GM12878 (cell line): ENCODE data around the gene ZDHHC1.

Experiments
- EGR1 ChIP-seq, 2 experiments: IDR thresholded peaks; 1 replicate in 1 of 2; 2 replicates in 1 of 2; pipeline ENCODE4 v1.6.1; 2011 to 2012; ENCODE audit warnings: low read depth in 2 of 2, low read length in 2 of 2, borderline replicate concordance in 1 of 2, mild to moderate bottlenecking in 1 of 2, moderate library complexity in 1 of 2
- EZH2 ChIP-seq: IDR thresholded peaks from 2 replicates; pipeline ENCODE4 v1.6.1; 2012; ENCODE audit warnings: low read depth, mild to moderate bottlenecking, control low read depth, inconsistent platforms, low read length, borderline replicate concordance; ENCODE audit not compliant: control insufficient read depth
- KDM1A ChIP-seq: fragments of 200-600 bp; sonication (generic); IDR thresholded peaks from 2 replicates; pipeline ENCODE4 v1.6.1; 2016; ENCODE audit warnings: borderline replicate concordance
- TAF1 ChIP-seq: IDR thresholded peaks from 2 replicates; pipeline ENCODE4 v1.6.1; 2011; ENCODE audit warnings: mild to moderate bottlenecking, low read depth, low read length, borderline replicate concordance
- TF ChIP-seq, protein P1 (sequence below): IDR thresholded peaks from 2 replicates; pipeline ENCODE4 v1.6.1; 2012; ENCODE audit warnings: low read depth, low read length, improper control_type of control experiment

DNA sequence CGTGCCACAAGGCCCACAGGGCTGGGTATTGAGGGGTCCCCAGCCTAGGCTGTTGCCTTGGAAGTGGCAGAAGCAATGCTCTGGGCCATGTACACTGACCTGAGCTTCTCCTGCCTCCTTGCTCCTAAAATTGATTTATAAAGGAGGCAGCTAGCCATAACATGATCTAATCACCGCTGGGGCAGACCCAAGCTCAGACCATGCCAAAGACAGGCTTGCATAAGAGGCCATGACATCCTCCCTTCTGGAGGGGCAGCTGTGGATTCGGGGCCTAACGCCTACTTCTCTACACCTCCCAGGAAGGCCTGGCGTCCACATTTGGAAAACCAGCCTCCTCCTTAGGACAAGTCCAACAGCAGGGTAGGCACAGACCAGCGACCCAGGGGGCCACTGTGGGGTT, 27.0 kb upstream of the ZDHHC1 start:
- TF ChIP-seq TAF1 (no peak), EZH2 (no peak), EGR1 (IDR thresholded peaks at IDR 0.05; ENCODE audit: borderline replicate concordance in 1 of 2, low read depth in 2 of 2, low read length in 2 of 2) (no peak), KDM1A (no peak)
- TF ChIP-seq, protein P1, sequence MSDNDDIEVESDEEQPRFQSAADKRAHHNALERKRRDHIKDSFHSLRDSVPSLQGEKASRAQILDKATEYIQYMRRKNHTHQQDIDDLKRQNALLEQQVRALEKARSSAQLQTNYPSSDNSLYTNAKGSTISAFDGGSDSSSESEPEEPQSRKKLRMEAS = no peak
